H1 (cell line): ENCODE results near the gene REEP2.

Experiments used
- BRCA1 ChIP-seq: IDR thresholded peaks from 2 replicates; pipeline ENCODE4 v1.6.1; 2012; ENCODE audit warnings: low read depth, low read length, improper control_type of control experiment
- CTCF ChIP-seq, 3 experiments: IDR thresholded peaks; 1 replicate in 2 of 3; 2 replicates in 1 of 3; pipeline versions ENCODE4 v1.5.1 to v1.6.1; 2011; ENCODE audit warnings: low read length in 3 of 3, mild to moderate bottlenecking in 3 of 3, inconsistent platforms in 2 of 3, low read depth in 1 of 3, moderate library complexity in 1 of 3; ENCODE audit not compliant: insufficient read depth in 1 of 3; ENCODE audit errors: control extremely low read depth in 1 of 3
- EGR1 ChIP-seq: IDR thresholded peaks from 2 replicates; pipeline ENCODE4 v1.6.1; 2011; ENCODE audit warnings: low read depth, low read length, borderline replicate concordance
- EZH2 ChIP-seq: fragments of 200-600 bp; sonication (generic); IDR thresholded peaks from 2 replicates; pipeline ENCODE4 v1.7.1; 2012; ENCODE audit warnings: low read depth, mild to moderate bottlenecking, moderate library complexity, low read length, inconsistent platforms; ENCODE audit not compliant: severe bottlenecking
- POLR2A ChIP-seq, 2 experiments: IDR thresholded peaks; 1 replicate in 1 of 2; 2 replicates in 1 of 2; pipeline ENCODE4 v1.6.1; 2011; ENCODE audit warnings: low read depth in 2 of 2, low read length in 2 of 2, mild to moderate bottlenecking in 2 of 2; ENCODE audit errors: control extremely low read depth in 1 of 2
- POLR2AphosphoS5 ChIP-seq: IDR thresholded peaks from 2 replicates; pipeline ENCODE4 v1.6.1; 2011; ENCODE audit warnings: low read depth, low read length
- RXRA ChIP-seq: IDR thresholded peaks from 2 replicates; pipeline ENCODE4 v1.6.1; 2011; ENCODE audit warnings: low read depth, mild to moderate bottlenecking, low read length, moderate library complexity; ENCODE audit not compliant: insufficient read depth
- TAF1 ChIP-seq: IDR thresholded peaks from 2 replicates; pipeline ENCODE4 v1.6.1; 2011; ENCODE audit warnings: mild to moderate bottlenecking, low read depth, low read length
- TEAD4 ChIP-seq: IDR thresholded peaks from 2 replicates; pipeline ENCODE4 v1.6.1; 2012; ENCODE audit warnings: low read depth, low read length, inconsistent platforms, mixed read lengths

- TF ChIP-seq CTCF (IDR thresholded peaks at IDR 0.05; ENCODE audit: control extremely low read depth in 1 of 3, insufficient read depth in 1 of 3, low read depth in 1 of 3, low read length in 3 of 3) = no peak
- TF ChIP-seq TEAD4 = no peak
- no peak for TF ChIP-seq EGR1
- TF ChIP-seq TAF1 = no peak
- no peak for TF ChIP-seq RXRA
- TF ChIP-seq POLR2A (IDR thresholded peaks at IDR 0.05; ENCODE audit: control extremely low read depth in 1 of 2, low read depth in 2 of 2, low read length in 2 of 2) = no peak
- TF ChIP-seq EZH2 = no peak
- no peak for TF ChIP-seq BRCA1
- TF ChIP-seq POLR2AphosphoS5 = no peak
Observed at GRCh38 chr5:138435943-138436342, 2.9 kb upstream of the REEP2 start.
